CD4-positive, alpha-beta T cell treated with Interleukin-6 for 4 hours (primary cell): ENCODE results near the gene NUP188.

ENCODE experiments used
- DNase-seq: peaks from one replicate; pipeline ENCODE4 v3.0.0-alpha.2; 2020; ENCODE audit warnings: mixed read lengths

Gene NUP188

DNA sequence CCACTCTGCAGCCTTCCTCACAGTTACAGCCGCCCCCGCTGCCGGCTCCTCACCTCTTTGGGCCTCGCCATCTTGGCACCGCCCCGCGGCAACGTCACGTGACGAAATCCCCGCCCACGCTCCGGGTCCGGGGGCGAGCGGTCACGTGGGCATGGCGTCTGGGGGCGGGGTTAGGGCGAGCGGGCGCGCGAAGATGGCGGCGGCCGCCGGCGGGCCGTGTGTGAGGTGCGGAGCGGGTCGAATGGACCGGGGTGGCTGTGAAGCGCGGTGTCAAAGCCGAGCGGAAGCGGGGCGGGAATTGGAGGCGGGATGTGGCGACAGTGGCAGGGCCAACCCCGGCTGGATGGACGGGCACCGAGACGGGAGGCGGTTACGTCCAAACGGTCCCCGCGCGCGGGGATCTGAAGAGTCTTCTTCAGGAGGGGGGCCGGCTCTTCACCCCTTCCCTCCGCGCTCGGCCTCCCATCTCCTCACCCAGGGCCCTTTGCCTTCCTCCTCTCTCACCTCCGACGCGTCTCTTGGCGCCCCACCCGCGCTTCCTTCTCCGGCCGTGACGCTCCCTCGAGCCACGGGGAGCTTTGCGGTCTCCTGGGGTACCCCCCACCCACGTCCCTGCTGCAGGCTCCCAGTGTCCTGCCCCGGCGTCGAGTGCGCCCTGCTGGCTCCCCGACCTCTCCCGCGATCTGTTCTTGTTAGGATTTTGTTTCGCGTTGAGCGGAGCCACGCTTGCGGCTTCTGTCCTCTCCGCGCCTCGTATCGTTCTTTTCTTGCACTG lies at the start of gene NUP188, which contains the start of gene DOLK:
Gene NUP188 (plus strand): TSS at position 173 of the 775 bp plus-strand sequence. CDS start 21 bp downstream, at position 194.
Gene DOLK (minus strand): TSS at position 77 of the 775 bp plus-strand sequence. CDS start 300 bp downstream, outside the sequence.
- peak; percentile 99 for DNase-seq

DNA sequence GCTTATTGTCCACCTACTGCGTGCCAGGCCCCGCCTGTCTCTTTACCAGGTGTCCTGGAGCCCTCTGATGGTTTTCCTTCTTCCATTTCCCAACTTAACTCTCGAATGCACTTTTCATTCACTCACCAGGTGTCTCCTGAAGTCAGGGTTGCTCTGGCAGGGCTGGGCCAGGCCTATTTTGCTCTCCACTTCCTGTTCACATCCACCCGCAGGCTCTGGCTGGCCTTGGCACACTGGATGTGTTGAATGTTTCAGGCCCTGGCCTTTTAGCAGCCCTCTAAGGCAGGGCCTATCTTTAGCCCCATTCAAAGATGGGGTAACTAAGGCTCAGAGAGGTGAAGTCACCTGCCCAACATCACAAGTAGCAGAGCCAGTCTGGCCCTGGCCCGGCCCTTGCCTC lies 49.1 kb upstream of the NUP188 start:
- DNase-seq = peak; percentile 39

DNA sequence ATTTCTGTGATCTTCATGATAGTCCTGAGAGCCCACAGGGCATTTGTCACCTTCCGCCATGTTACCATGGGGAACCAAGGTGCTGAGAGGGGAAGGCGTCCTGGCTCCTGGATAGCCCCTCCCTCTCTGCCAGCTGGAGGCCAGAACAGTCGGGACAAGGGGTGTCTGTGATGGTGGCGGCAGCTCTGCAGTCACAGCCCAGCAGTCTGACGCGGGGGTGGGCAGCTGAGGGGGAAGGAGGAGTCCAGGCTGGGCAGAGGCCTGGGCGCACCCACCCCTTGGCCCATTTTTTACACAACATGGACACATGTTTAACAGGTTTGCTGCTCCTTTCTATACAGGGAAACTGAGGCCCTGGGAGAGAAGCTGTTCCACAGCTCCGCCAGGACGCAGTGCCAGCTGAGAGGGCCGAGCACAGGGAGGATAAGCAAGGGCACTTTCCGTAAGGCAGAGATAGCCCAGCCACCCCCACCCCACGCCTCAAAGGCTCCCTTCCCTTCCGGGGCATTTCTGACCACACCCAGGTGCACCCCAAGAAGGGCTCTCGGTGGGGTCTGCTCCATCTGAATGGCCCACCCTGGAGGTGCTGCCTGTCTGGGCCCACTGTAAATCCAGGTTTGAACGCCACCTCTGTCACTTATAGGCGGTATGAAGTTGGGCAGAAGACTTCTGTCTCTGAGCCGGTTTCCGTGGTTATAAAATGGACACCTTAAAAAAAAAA lies 48.5 kb upstream of the NUP188 start:
- no peak for DNase-seq

DNA sequence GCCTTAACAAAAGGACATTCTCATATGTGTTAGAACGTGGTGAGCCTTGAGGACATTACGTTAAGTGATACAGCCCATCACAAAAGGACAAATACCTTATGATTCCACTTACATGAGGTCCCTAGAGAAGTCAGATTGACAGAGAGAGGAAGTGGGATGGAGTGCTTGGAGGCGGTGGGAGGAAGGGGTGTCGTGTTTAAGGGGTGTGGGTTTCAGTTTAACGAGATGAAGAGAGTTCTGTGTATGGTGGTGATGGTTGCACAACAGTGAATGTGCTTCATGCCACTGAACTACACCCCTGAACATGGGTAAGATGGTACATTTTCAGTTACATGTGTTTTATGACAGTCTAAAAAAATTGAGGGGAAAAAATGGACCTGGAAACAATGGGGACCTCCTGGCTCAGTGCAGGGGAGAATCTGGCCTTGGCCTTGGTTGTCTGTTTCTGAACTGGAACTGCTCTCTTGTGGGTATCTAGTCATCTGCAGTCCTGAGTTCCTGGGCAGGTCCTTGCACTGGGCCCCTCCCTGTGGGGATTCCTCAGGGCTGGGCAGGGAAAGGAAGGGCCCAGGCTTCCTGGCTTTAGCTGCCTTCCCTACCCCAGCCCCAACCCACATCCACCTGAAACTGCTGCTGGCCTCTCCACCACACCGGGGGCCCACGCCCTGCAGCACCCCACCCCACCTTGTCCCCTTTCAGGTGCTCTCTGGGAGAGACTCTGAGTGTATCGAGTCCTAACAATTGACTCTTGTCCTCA lies 47.8 kb upstream of the NUP188 start:
- peak; percentile 23 for DNase-seq

GRCh38 chr9:128901379-128901778 lies 46.1 kb upstream of the NUP188 start:
- no peak for DNase-seq

DNA sequence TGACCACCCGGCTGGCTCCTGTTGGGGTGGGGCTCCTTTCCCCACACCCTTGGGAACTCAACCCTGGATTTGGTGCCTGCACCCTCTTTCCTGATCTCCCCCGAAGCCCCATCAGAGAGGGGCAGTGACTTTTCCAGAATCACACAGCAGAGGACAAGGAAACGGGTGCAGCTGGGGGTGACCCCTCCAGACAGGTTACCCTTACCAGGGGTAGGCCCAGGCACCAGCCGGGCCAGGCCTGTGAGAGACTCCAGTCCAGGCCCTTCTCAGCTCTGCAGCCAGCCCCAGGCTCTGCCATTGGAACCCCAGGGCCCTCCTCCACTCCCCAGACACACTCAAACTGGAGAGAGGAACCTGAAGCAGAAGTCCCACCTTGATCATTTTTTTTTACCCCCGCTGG lies 45.7 kb upstream of the NUP188 start:
- no peak for DNase-seq

- DNase-seq = peak; percentile 94
Observed at GRCh38 chr9:128902351-128903078, 45.0 kb upstream of the NUP188 start.

DNA sequence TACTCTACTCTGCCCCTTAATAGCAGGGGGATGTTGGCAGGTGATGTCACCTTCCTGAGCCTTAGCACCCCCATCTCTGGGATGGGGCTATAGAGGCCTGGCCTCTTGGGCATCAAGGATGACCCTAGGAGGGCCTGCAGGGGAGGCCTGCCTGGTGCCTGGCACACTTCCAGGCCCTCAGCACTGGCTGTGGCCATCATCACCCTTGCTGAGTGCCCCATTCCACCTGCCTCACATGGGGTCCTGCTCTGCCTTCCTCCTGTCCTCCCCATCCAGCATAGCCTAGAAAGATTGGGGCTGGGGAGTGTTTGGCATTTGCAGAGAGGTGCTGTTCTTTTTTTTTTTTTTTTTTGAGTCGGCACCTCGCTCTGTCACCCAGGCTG lies 44.4 kb upstream of the NUP188 start:
- DNase-seq = no peak

DNA sequence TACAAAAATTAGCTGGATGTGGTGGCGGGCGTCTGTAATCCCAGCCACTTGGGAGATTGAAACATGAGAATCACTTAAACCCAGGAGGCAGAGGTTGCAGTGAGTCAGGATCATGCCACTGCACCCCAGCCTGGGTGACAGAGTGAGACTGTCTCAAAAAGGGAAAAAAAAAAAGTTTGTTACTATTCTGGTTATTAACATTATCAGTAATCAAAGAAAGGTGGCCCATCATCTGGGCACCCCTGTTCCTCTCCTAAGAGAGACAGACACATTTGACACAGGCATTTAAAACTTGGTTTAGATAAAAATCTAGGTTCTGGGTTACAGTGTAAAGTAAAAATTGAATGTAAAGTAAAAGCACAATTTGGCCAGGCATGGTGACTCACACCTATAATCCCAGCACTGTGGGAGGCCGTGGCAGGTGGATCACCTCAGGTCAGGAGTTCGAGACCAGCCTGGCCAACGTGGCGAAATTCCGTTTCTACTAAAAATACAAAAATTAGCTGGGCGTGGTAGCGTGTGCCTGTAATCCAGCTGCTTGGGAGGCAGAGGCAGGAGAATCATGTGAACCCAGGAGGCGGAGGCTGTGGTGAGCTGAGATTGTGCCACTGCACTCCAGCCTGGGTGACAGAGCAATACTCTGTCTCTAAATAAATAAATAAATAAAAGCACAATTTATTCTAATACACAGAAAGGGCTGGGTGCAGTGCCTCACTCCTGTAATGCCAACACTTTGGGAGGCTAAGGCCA lies 43.5 kb upstream of the NUP188 start:
- peak; percentile 28 for DNase-seq

DNA sequence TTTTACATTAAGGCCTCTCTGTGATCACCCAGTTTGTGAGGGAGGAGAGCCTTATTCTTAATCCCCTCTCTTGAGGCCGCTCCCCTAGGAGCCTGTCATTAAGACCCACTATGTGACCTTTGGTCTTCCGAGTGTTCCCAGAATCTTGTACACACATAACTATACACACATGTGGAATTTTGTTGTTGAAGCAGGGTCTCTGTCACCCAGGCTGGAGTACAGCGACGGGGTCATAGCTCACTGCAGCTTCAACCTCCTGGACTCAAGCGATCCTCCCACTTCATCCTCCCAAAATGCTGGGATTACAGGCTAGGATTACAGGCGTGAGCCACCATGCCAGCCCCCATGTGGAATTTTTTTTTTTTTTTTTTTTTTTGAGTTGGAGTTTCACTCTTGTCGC lies 41.5 kb upstream of the NUP188 start:
- no peak for DNase-seq

DNA sequence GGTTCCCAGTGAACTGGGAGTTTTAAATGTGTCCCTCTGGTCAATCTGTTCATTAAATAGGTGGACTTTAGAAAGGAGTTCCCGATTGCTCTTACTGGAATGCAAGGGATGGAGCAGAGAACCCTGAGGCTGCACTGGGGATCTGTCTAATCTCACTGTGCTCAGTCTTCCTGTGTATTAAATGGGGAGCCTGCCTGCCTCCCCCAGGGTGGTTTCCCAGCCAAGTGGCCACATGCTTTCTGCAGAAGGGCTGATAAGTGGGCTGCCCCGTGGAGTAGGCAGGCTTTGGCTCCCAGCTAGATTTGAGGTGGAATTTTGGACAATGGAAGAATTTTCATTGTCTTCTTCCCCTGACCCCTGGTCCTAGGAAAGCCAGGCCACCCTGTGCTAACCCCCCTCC lies 40.8 kb upstream of the NUP188 start:
- DNase-seq = no peak

- no peak for DNase-seq
Observed at GRCh38 chr9:128908372-128908771, 39.1 kb upstream of the NUP188 start.

GRCh38 chr9:128909859-128910258 lies 37.6 kb upstream of the NUP188 start:
- DNase-seq = no peak

- DNase-seq = no peak
Observed at GRCh38 chr9:128910906-128911305, 36.6 kb upstream of the NUP188 start.

DNA sequence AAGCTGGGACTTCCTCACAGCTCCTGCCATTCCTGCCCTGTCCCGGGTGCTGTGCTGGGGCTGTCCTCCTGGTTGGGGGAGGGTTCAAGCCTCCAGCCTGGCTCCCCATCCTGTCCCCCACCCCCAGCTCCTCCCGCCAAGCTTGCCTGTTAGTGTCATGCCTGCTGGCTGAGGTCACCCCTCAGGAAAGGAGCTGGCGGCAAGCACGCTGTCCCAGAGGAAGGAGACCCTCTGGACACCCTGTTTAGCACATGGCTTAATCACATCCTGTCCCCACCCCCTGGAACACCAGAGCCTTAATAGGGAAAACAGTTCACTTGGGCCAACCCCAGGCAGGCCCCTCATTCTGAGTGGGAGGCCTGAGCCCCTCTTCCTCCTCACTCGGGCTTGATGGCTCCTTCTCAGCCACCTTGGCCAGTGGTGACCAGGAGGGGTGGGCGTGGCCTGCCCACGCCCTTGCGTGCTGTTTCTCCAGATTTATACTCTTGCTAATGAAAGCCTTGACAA lies 35.9 kb upstream of the NUP188 start:
- no peak for DNase-seq

GRCh38 chr9:128912270-128912853 lies 35.1 kb upstream of the NUP188 start:
- DNase-seq = no peak

GRCh38 chr9:128913048-128913900 lies 34.2 kb upstream of the NUP188 start:
- DNase-seq = no peak

DNA sequence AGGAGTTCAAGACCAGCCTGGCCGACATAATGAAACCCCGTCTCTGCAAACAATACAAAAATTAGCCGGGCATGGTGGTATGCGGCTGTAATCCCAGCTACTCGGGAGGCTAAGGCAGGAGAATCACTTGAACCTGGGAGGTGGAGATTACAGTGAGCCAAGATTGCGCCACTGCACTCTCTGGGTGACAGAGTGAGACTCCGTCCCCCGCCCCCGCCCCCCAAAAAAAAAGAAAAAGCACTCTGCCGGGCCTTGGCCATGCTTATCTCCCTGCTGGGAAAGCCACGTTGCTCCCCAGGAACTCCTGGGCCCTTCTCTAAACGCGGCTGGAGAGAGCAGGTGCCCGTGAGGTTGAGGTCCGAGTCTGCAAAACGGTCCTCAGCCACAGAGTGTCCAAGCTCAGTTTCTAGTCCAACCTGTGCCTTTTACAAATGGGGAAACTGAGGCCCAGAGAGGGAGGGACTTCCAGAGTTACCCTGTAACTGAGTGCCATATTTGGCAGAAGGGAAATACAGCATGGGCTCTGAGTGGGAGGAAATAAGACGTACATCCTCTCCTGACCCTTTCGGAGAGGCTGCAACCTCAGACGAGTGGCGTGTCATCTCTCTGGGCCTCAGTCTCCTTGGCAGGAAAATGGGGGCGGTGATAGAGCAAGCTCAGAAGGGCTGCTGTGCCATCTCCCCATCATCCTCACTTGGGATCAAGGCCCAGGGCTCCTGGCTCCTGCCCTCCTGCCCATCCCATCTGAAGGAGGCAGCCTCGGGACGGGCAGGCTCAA lies 33.3 kb upstream of the NUP188 start:
- no peak for DNase-seq

GRCh38 chr9:128916204-128916603 lies 31.3 kb upstream of the NUP188 start:
- no peak for DNase-seq

DNA sequence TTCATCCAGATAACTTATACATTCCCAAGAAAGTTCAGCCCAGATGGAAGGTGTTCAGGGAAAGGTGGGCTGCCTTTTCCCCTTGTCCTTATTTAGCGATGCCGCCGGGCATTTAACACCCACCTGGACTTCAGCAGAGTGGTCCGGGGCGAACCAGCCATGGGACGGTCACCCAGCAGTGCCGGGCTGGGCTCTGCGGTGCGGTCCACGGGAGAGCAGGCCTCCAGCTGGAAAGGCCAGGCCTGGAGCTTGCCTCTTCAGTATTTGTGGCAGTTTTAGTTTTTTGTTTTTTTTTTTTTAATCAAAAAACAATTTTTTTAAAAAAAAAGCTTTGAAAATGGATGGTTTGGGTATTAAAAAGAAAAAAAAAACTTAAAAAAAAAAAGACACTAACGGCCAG lies 30.8 kb upstream of the NUP188 start:
- no peak for DNase-seq
